GM06990 (cell line): ENCODE data around the gene PIP4K2C.
A peak's percentile ranks its signal among the peaks of the same experiment; 100 is the strongest.

Experiments used
- DNase-seq: peaks from one replicate; pipeline ENCODE4 v3.0.0-alpha.2; 2011; ENCODE audit not compliant: insufficient read length; ENCODE audit errors: extremely low read depth
- H3K27me3 ChIP-seq: replicated peaks from 2 replicates; pipeline ENCODE4 v1.6.0; 2011; ENCODE audit warnings: low read length; ENCODE audit not compliant: control insufficient read depth, insufficient read depth
- H3K36me3 ChIP-seq: 2 replicates; pipeline ENCODE4 v1.5.1; 2011; ENCODE audit warnings: low read length; ENCODE audit not compliant: control insufficient read depth, insufficient read depth
- H3K4me3 ChIP-seq: replicated peaks from 2 replicates; pipeline ENCODE4 v1.5.1; 2011; ENCODE audit warnings: low read depth, mild to moderate bottlenecking, control low read depth, low read length
- TF ChIP-seq, protein P1 (sequence below): IDR thresholded peaks from 2 replicates; pipeline ENCODE4 v1.5.1; 2011; ENCODE audit warnings: low read length, control low read depth, mild to moderate bottlenecking, inconsistent platforms; ENCODE audit not compliant: insufficient read depth, poor library complexity, severe bottlenecking

The PIP4K2C gene

DNA sequence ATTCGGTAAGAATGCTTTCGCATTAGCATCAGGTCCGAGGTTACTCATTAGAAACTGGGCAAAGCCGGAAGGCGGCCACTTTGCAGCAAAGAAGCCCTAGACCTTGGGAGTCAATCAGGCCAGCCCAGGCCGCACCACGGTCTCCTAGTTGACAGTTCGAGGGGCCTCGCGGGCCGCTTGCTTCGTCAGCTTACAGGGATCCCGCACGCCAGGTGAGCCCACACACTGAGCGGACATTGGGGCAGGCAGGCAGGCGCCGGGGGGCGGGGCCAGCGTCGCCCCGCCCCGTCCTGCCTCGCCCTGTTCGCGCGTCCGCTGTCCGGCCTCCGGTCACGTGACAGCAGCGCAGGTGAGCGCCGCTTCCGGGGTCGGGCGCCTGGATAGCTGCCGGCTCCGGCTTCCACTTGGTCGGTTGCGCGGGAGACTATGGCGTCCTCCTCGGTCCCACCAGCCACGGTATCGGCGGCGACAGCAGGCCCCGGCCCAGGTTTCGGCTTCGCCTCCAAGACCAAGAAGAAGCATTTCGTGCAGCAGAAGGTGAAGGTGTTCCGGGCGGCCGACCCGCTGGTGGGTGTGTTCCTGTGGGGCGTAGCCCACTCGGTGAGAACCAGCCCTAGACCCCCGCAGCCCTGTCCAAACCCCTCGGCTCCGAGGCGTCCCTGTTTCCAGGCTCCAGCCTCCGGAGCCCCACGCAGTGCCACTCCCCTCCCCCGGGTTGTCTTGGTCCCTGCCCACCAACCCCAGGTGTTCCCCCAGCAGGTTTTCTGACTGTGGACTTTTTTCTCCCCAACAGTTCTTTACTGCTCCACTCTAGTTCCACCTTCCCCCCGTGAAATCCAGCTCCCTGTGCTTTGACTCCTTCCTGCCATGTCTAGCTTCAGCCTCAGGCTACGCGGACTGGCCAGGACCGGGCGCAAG, at the start of gene PIP4K2C:
TSS of gene PIP4K2C (plus strand) at position 329 of the 918 bp plus-strand sequence. CDS start at position 427, 98 bp downstream.
- peaks cover 6% of the 10 kb centered on the region for H3K36me3 ChIP-seq
- DNase-seq, result peak; percentile 95
- H3K4me3 ChIP-seq, result peak within 1 kb of the TSS; percentile 75
- no peaks in the 10 kb centered on the region for H3K27me3 ChIP-seq
- TF ChIP-seq, protein P1, sequence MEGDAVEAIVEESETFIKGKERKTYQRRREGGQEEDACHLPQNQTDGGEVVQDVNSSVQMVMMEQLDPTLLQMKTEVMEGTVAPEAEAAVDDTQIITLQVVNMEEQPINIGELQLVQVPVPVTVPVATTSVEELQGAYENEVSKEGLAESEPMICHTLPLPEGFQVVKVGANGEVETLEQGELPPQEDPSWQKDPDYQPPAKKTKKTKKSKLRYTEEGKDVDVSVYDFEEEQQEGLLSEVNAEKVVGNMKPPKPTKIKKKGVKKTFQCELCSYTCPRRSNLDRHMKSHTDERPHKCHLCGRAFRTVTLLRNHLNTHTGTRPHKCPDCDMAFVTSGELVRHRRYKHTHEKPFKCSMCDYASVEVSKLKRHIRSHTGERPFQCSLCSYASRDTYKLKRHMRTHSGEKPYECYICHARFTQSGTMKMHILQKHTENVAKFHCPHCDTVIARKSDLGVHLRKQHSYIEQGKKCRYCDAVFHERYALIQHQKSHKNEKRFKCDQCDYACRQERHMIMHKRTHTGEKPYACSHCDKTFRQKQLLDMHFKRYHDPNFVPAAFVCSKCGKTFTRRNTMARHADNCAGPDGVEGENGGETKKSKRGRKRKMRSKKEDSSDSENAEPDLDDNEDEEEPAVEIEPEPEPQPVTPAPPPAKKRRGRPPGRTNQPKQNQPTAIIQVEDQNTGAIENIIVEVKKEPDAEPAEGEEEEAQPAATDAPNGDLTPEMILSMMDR, result no peak

DNA sequence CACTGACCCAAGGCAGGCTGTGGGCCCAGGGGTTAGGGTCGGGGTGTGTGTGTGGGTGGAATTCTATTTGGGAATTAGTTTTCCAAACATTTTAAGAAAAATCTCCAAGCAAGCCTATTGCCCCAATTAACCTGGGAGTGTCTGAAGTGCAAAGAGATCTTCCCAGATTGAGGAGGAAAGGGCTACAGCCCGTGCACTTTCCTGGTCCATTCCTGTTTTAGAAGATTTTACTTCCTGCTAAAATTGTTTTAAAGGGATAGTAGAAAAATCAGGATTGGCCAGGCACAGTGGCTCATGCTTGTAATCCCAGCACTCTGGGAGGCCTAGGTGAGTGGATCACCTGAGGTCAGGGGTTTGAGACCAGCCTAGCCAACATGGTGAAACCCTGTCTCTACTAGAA, 49.3 kb upstream of the PIP4K2C start:
- TF ChIP-seq, protein P1, result no peak
- no peak for DNase-seq
- no peak overlapping the region for H3K4me3 ChIP-seq
- peaks cover 17% of the 10 kb centered on the region for H3K36me3 ChIP-seq
- H3K27me3 ChIP-seq, result no peaks in the 10 kb centered on the region

- peaks cover 16% of the 10 kb centered on the region for H3K36me3 ChIP-seq
- TF ChIP-seq, protein P1, result no peak
- DNase-seq, result no peak
- no peaks in the 10 kb centered on the region for H3K27me3 ChIP-seq
- no peak overlapping the region for H3K4me3 ChIP-seq
Measured at GRCh38 chr12:57543581-57543980, 47.4 kb upstream of the PIP4K2C start.

DNA sequence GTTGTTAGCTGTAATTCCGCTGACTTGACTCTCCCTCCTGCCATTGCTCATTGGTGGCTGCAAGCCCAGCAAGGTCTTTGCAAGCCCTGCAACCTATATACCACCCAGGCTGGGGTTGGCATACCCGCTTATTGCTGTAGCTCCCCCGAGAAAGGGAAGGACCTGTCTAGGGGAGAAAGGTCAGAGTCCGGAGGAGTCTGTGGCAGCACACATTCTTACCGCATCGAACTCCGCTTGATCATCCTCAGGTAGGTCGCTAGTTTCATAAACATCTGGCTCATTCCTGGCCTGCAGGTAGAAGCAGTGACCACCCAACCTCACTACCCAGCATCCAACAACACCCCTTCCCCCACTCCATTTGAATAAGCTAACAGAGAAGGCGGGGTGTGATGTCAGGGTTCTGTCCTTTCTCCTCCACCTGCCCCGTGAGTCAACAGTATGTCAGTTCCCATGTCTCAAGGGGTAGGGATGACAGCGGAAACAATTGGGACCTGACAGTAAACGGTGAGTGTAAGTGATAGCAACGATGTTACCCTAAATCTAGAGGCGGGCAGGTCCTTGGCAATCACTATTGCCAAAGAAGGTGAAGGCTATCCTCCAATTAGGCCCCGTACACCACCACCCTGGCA, 45.1 kb upstream of the PIP4K2C start:
- no peak for DNase-seq
- peak overlapping the region; percentile 90 for H3K4me3 ChIP-seq
- TF ChIP-seq, protein P1, result no peak
- H3K27me3 ChIP-seq, result no peaks in the 10 kb centered on the region
- H3K36me3 ChIP-seq, result peaks cover 7% of the 10 kb centered on the region

GRCh38 chr12:57546438-57547287, 44.3 kb upstream of the PIP4K2C start, which contains the start of gene DCTN2:
TSS of gene DCTN2 (minus strand) at chr12:57547192. CDS start at chr12:57547063, 129 bp downstream.
- peak; percentile 88 for DNase-seq
- peaks cover 3% of the 10 kb centered on the region for H3K36me3 ChIP-seq
- H3K4me3 ChIP-seq, result peak within 1 kb of the TSS; percentile 90
- TF ChIP-seq, protein P1, result peak; percentile 30
- H3K27me3 ChIP-seq, result no peaks in the 10 kb centered on the region
